DOHH2 (cell line): ENCODE measurements around the gene ST14.

Source experiments
- CTCF ChIP-seq: fragments of 200-600 bp; sonication (generic); IDR thresholded peaks from one replicate; pipeline ENCODE4 v1.5.1; 2014; ENCODE audit warnings: antibody characterized with exemption, mild to moderate bottlenecking, low read depth, low read length; ENCODE audit not compliant: poor library complexity, severe bottlenecking
- EZH2phosphoT487 ChIP-seq: fragments of 200-600 bp; sonication (generic); IDR thresholded peaks from 2 replicates; pipeline ENCODE4 v1.6.1; 2017; ENCODE audit warnings: borderline replicate concordance, mild to moderate bottlenecking, antibody characterized with exemption, low read length, moderate library complexity, mixed read lengths

- TF ChIP-seq CTCF (no peak), EZH2phosphoT487 (no peak)
Measured at GRCh38 chr11:130190371-130190881, 30.8 kb downstream of the ST14 start.
